Uterus (tissue), 2 donors: ENCODE results near the gene PLCD4.

Experiments used
- CTCF ChIP-seq, 4 experiments: fragments of 200-600 bp in 2 of 4; fragments of 450-650 bp in 2 of 4; sonication (generic) in 2 of 4; IDR thresholded peaks; one replicate each; pipeline ENCODE4 v1.5.1; 2016 to 2019; ENCODE audit warnings: antibody characterized with exemption in 4 of 4, mild to moderate bottlenecking in 2 of 4, moderate library complexity in 1 of 4
- POLR2A ChIP-seq, 2 donors: fragments of 450-650 bp; IDR thresholded peaks; one replicate each; pipeline ENCODE4 v1.6.1; 2016; ENCODE audit warnings: antibody characterized with exemption in 2 of 2, mild to moderate bottlenecking in 1 of 2, moderate library complexity in 1 of 2

- TF ChIP-seq POLR2A (IDR thresholded peaks at IDR 0.05) (no peak), CTCF (IDR thresholded peaks at IDR 0.05) (no peak)
Measured at GRCh38 chr2:218558986-218559385, 48.7 kb upstream of the PLCD4 start.
